Natural killer cell (primary cell): ENCODE data around the gene PRR5. TPM values are rescaled to one million over a fixed set of nuclear protein-coding genes. Genes with fewer than 3 reads are reported as not detected.
A peak's percentile ranks its signal among the peaks of the same experiment; 100 is the strongest.

Source experiments
- ATAC-seq, 3 donors: fragments of 150-1000 bp in 2 of 3; fragments of 200-7000 bp in 1 of 3; cut with Tn5 transposase; 1 replicate in 1 of 3; 2 replicates in 2 of 3; pipeline ENCODE4 v1.10.0; 2021; ENCODE audit warnings: mild to moderate bottlenecking in 2 of 3, moderate library complexity in 2 of 3
- DNase-seq, 2 donors: peaks; one replicate each; pipeline versions ENCODE4 v3.0.0 to v3.0.0-alpha.2; 2013 to 2021; ENCODE audit warnings: mixed read lengths in 1 of 2
- H3K27ac ChIP-seq: one replicate; pipeline ENCODE4 v1.5.1; 2013; ENCODE audit warnings: mild to moderate bottlenecking, low read length
- H3K27me3 ChIP-seq: one replicate; pipeline ENCODE4 v1.6.1; 2013; ENCODE audit warnings: low read length; ENCODE audit not compliant: control insufficient read depth, insufficient read depth
- H3K36me3 ChIP-seq: one replicate; pipeline ENCODE4 v1.6.1; 2013; ENCODE audit warnings: low read length; ENCODE audit not compliant: control insufficient read depth, insufficient read depth
- H3K4me1 ChIP-seq: one replicate; pipeline ENCODE4 v1.6.1; 2013; ENCODE audit warnings: low read length; ENCODE audit not compliant: control insufficient read depth, insufficient read depth
- H3K4me3 ChIP-seq: one replicate; pipeline ENCODE4 v1.5.1; 2013; ENCODE audit warnings: low read length
- H3K9me3 ChIP-seq: one replicate; pipeline ENCODE4 v1.6.1; 2013; ENCODE audit warnings: low read length; ENCODE audit not compliant: control insufficient read depth, insufficient read depth
- H3K27ac Mint-ChIP-seq, 2 donors: one replicate each; pipeline ENCODE4 v1.8.0; 2022; ENCODE audit warnings: mild to moderate bottlenecking in 2 of 2, mixed read lengths in 2 of 2, moderate library complexity in 1 of 2
- H3K27me3 Mint-ChIP-seq, 2 donors: one replicate each; pipeline ENCODE4 v1.8.0; 2022; ENCODE audit warnings: low read depth in 2 of 2, mixed read lengths in 2 of 2
- H3K36me3 Mint-ChIP-seq: one replicate; pipeline ENCODE4 v1.8.0; 2022; ENCODE audit warnings: mixed read lengths
- H3K4me1 Mint-ChIP-seq, 2 donors: one replicate each; pipeline ENCODE4 v1.8.0; 2022; ENCODE audit warnings: mixed read lengths in 2 of 2
- H3K4me3 Mint-ChIP-seq: one replicate; pipeline ENCODE4 v1.8.0; 2022; ENCODE audit warnings: mild to moderate bottlenecking, moderate library complexity, mixed read lengths
- H3K9me3 Mint-ChIP-seq, 2 donors: one replicate each; pipeline ENCODE4 v1.8.0; 2022; ENCODE audit warnings: mixed read lengths in 2 of 2
- WGBS: methylation state at CpG from one replicate; pipeline ENCODE4 v1.1.7; 2013; ENCODE audit warnings: missing lambda C conversion rate; ENCODE audit not compliant: insufficient coverage; 5-methylcytosine and 5-hydroxymethylcytosine counted together
- intact Hi-C: fragments of 100-400 bp; cut with micrococcal nuclease; formaldehyde crosslinking; loops from one replicate; pipeline ENCODE4 v1.14.2; 2022
- total RNA-seq, 4 donors: library from RNA; stranded (reverse); fragments of 120-200 nt in 1 of 4; gene quantifications; one replicate each; pipeline versions ENCODE4 v1.2.3 to v1.2.4, GENCODE V29; 2013 to 2022
- TF ChIP-seq, protein P1 (sequence below): fragments of 200-600 bp; IDR thresholded peaks from one replicate; pipeline ENCODE4 v1.8.0; 2022; ENCODE audit warnings: antibody characterized with exemption

The PRR5 gene
- total RNA-seq, 3 donors from 2014 or later (not counting 1 experiment from before 2014, with no cell fraction given) = 92.6 to 133 (median 93.4) TPM

- Mint-ChIP-seq H3K4me3 (peak overlapping the region; percentile 79), H3K27me3 (no peaks in the 10 kb centered on the region), H3K36me3 (no peaks in the 10 kb centered on the region), H3K4me1 (peaks cover 41 to 77% of the 10 kb centered on the region in 2 donors), H3K9me3 (no peaks in the 10 kb centered on the region), H3K27ac (peak overlapping the region; percentile 84 to 91)
- H3K27ac ChIP-seq = peak overlapping the region; percentile 88
- TF ChIP-seq, protein P1, sequence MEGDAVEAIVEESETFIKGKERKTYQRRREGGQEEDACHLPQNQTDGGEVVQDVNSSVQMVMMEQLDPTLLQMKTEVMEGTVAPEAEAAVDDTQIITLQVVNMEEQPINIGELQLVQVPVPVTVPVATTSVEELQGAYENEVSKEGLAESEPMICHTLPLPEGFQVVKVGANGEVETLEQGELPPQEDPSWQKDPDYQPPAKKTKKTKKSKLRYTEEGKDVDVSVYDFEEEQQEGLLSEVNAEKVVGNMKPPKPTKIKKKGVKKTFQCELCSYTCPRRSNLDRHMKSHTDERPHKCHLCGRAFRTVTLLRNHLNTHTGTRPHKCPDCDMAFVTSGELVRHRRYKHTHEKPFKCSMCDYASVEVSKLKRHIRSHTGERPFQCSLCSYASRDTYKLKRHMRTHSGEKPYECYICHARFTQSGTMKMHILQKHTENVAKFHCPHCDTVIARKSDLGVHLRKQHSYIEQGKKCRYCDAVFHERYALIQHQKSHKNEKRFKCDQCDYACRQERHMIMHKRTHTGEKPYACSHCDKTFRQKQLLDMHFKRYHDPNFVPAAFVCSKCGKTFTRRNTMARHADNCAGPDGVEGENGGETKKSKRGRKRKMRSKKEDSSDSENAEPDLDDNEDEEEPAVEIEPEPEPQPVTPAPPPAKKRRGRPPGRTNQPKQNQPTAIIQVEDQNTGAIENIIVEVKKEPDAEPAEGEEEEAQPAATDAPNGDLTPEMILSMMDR = no peak
- H3K36me3 ChIP-seq = peaks cover 8% of the 10 kb centered on the region
- H3K4me1 ChIP-seq = peaks cover 92% of the 10 kb centered on the region
- H3K4me3 ChIP-seq = peak overlapping the region; percentile 29
- intact Hi-C loops = no loop called here
- no peaks in the 10 kb centered on the region for H3K9me3 ChIP-seq
- ATAC-seq (peak; percentile 45 to 60 (median 58)), DNase-seq (peak; percentile 42 to 66)
- no peaks in the 10 kb centered on the region for H3K27me3 ChIP-seq
- 15% methylated on average over 21 of the region's 23 CpGs for WGBS
Measured at GRCh38 chr22:44710474-44711240, 8.7 kb downstream of the PRR5 start.

- Mint-ChIP-seq H3K36me3 (no peaks in the 10 kb centered on the region), H3K4me3 (peak overlapping the region; percentile 79), H3K27me3 (no peaks in the 10 kb centered on the region), H3K4me1 (peaks cover 37 to 74% of the 10 kb centered on the region in 2 donors), H3K27ac (peak overlapping the region; percentile 84 to 91), H3K9me3 (no peaks in the 10 kb centered on the region)
- Histone ChIP-seq H3K4me1 (peaks cover 92% of the 10 kb centered on the region), H3K4me3 (no peak overlapping the region), H3K9me3 (no peaks in the 10 kb centered on the region), H3K27me3 (no peaks in the 10 kb centered on the region), H3K27ac (peak overlapping the region; percentile 88), H3K36me3 (peaks cover 12% of the 10 kb centered on the region)
- 37% methylated on average over 4 of the region's 4 CpGs for WGBS
- TF ChIP-seq, protein P1 = no peak
- DNase-seq (no peak), ATAC-seq (no peak)
- intact Hi-C loops = no loop called here
Measured at GRCh38 chr22:44711241-44711560, 9.2 kb downstream of the PRR5 start.

GRCh38 chr22:44711690-44712555, 9.9 kb downstream of the PRR5 start:
- intact Hi-C loops = no loop called here
- Mint-ChIP-seq H3K27ac (peak overlapping the region; percentile 84 to 91), H3K9me3 (no peaks in the 10 kb centered on the region), H3K4me3 (peak overlapping the region; percentile 79), H3K36me3 (no peaks in the 10 kb centered on the region), H3K27me3 (no peaks in the 10 kb centered on the region), H3K4me1 (peaks cover 36 to 70% of the 10 kb centered on the region in 2 donors)
- no peak overlapping the region for H3K4me3 ChIP-seq
- H3K36me3 ChIP-seq = peaks cover 15% of the 10 kb centered on the region
- ATAC-seq (no peak), DNase-seq (no peak)
- H3K27ac ChIP-seq = peak overlapping the region; percentile 88
- 82% methylated on average over 23 of the region's 23 CpGs for WGBS
- no peaks in the 10 kb centered on the region for H3K9me3 ChIP-seq
- no peaks in the 10 kb centered on the region for H3K27me3 ChIP-seq
- H3K4me1 ChIP-seq = peaks cover 85% of the 10 kb centered on the region
- TF ChIP-seq, protein P1 = no peak
